ENCODE data around the gene RTL1. TPM values are rescaled to one million over a fixed set of nuclear protein-coding genes. Genes with fewer than 3 reads are reported as not detected.

The RTL1 gene
- total RNA-seq, 2 donors from 2014 or later, result not detected

GRCh38 chr14:100901391-100902183, 1.9 kb downstream of the RTL1 start:
- no peak for DNase-seq (ENCODE audit: low spot score)
- ATAC-seq (ENCODE audit: insufficient number of reproducible peaks, low FRiP score, low read depth), result no peak
- no peaks in the 10 kb centered on the region for H3K4me1 ChIP-seq (ENCODE audit: control insufficient read depth in 1 of 2, low read depth in 2 of 2)
- H3K27ac ChIP-seq, result no peak overlapping the region
- TF ChIP-seq, protein P1, sequence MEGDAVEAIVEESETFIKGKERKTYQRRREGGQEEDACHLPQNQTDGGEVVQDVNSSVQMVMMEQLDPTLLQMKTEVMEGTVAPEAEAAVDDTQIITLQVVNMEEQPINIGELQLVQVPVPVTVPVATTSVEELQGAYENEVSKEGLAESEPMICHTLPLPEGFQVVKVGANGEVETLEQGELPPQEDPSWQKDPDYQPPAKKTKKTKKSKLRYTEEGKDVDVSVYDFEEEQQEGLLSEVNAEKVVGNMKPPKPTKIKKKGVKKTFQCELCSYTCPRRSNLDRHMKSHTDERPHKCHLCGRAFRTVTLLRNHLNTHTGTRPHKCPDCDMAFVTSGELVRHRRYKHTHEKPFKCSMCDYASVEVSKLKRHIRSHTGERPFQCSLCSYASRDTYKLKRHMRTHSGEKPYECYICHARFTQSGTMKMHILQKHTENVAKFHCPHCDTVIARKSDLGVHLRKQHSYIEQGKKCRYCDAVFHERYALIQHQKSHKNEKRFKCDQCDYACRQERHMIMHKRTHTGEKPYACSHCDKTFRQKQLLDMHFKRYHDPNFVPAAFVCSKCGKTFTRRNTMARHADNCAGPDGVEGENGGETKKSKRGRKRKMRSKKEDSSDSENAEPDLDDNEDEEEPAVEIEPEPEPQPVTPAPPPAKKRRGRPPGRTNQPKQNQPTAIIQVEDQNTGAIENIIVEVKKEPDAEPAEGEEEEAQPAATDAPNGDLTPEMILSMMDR (IDR thresholded peaks at IDR 0.05), result no peak
- no peaks in the 10 kb centered on the region for H3K9me3 ChIP-seq
- H3K27me3 ChIP-seq (replicated peaks; ENCODE audit: insufficient read depth), result no peaks in the 10 kb centered on the region
- H3K36me3 ChIP-seq, result no peaks in the 10 kb centered on the region
- no peak overlapping the region for H3K4me3 ChIP-seq

- TF ChIP-seq, protein P1 (IDR thresholded peaks at IDR 0.05), result no peak
- Histone ChIP-seq H3K36me3 (no peaks in the 10 kb centered on the region), H3K4me1 (ENCODE audit: control insufficient read depth in 1 of 2, low read depth in 2 of 2) (no peaks in the 10 kb centered on the region), H3K9me3 (no peaks in the 10 kb centered on the region), H3K27me3 (replicated peaks; ENCODE audit: insufficient read depth) (no peaks in the 10 kb centered on the region), H3K27ac (no peak overlapping the region), H3K4me3 (no peak overlapping the region)
- ATAC-seq (ENCODE audit: insufficient number of reproducible peaks, low FRiP score, low read depth) (no peak), DNase-seq (ENCODE audit: low spot score) (no peak)
Measured at GRCh38 chr14:100900837-100901390, 2.6 kb downstream of the RTL1 start.

DNA sequence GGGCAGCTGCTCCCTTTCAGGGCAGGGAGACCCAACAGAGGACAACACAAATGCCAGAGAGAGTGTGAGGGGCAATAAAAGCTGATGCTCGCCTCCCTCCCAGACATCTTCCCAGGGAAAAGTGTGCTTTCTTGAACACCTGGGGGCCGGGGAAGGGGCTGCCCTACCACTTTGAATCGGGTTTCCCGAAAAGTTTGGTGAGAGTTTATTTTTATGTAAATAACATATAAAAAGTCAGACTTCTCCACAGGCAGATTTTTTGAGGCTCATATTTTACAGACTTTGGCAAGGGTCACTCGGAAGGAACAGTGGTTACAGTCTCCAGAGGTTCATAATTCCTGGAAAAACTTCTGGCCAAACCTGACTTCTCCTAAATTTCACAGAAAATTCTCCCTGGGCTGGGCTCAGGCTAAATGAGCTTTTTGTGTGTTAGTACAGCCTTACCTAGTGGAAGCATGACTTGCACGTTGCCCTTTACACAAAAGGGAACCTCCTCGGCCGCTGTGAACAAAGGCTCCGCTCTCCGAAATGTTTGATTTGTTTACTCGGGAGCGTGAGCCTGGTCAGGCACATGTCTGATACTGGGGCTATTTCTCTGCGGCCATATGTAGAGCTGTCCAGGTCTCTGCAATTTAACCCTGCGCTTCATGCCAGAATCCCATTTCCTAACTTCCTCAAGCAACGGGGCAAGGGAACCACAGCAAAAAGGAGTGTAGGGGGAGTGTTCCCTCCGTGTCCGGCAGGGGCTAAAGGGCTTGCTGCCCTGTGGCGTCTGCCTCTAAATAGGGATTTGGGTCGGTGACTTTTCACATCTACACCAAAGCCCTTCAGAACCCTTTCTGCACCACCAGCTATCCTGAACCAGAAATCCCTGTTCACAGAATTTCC, 3.4 kb downstream of the RTL1 start:
- Histone ChIP-seq H3K36me3 (no peaks in the 10 kb centered on the region), H3K27ac (no peak overlapping the region), H3K9me3 (no peaks in the 10 kb centered on the region), H3K4me3 (no peak overlapping the region), H3K4me1 (ENCODE audit: control insufficient read depth in 1 of 2, low read depth in 2 of 2) (no peaks in the 10 kb centered on the region), H3K27me3 (replicated peaks; ENCODE audit: insufficient read depth) (no peaks in the 10 kb centered on the region)
- TF ChIP-seq, protein P1 (IDR thresholded peaks at IDR 0.05), result no peak
- ATAC-seq (ENCODE audit: insufficient number of reproducible peaks, low FRiP score, low read depth), result no peak
- no peak for DNase-seq (ENCODE audit: low spot score)

DNA sequence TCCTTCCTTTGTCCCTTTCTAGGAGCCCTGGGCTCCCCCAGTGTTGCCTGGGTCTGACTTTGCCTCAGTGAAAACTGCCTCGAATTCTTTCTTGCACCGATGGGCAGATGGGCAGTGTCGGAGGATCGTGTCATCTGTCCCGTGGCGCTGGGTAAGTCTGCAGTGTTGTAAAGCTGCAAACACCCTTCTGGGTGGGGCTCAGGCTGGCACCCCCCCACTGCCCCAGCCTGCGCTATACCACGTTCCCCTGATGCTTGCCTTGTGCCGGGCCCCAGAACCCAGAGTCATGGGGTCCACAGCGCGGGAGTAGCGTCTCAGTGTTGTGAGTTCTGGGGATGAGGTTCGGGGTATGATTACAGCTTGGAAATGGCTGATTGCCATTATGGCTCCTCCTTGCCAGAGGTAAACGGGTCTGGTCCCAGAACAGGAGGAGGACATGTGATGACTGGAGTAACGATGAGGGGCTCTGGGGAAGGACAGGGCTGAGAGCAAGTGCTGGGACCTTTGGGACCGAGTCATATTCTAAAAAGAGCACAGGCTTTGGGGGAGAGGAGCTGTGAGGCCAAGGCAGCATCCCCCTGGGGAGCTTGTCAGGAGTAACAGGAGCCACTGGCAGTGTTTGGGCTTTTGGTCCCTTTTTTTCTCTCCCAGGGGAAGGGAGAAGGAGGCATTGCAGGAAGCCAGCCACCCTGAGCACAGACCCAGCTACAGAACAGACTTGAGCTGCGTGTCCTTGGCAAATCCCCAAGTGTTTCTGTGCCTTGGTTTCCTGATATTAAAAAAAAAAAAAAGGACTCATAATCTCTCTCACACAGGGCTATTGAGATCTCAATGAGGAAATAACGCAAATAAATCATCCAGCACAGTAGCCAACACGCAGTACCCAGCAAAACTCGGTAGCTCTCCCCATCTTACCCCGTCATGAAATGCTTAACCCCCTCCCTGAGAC, 4.3 kb downstream of the RTL1 start:
- Histone ChIP-seq H3K27me3 (replicated peaks; ENCODE audit: insufficient read depth) (no peaks in the 10 kb centered on the region), H3K27ac (no peak overlapping the region), H3K4me3 (no peak overlapping the region), H3K4me1 (ENCODE audit: control insufficient read depth in 1 of 2, low read depth in 2 of 2) (no peaks in the 10 kb centered on the region), H3K36me3 (no peaks in the 10 kb centered on the region), H3K9me3 (no peaks in the 10 kb centered on the region)
- DNase-seq (ENCODE audit: low spot score) (no peak), ATAC-seq (ENCODE audit: insufficient number of reproducible peaks, low FRiP score, low read depth) (no peak)
- TF ChIP-seq, protein P1 (IDR thresholded peaks at IDR 0.05), result no peak

Data from thoracic aorta (tissue), 2 donors.